Right atrium auricular region (tissue), 2 donors: ENCODE data around the gene FRAS1. TPM values are rescaled to one million over a fixed set of nuclear protein-coding genes. Genes with fewer than 3 reads are reported as not detected.

Experiments
- DNase-seq: peaks from one replicate; pipeline ENCODE4 v3.0.0-alpha.2; 2019; ENCODE audit warnings: low spot score
- H3K27ac ChIP-seq, 2 donors: fragments of 200-600 bp; sonication (generic); 1 replicate in 1 of 2; 2 replicates in 1 of 2; pipeline ENCODE4 v1.5.1; 2016 to 2019
- H3K27me3 ChIP-seq, 2 donors: fragments of 200-600 bp; sonication (generic); one replicate each; pipeline versions ENCODE4 v1.5.1 to v1.6.0; 2017 to 2019
- H3K36me3 ChIP-seq: fragments of 200-600 bp; sonication (generic); one replicate; pipeline ENCODE4 v1.5.1; 2016
- H3K4me1 ChIP-seq, 2 donors: fragments of 200-600 bp; sonication (generic); one replicate each; pipeline versions ENCODE4 v1.5.1 to v1.6.0; 2017 to 2019
- H3K4me3 ChIP-seq, 2 donors: fragments of 200-600 bp; sonication (generic); 1 replicate in 1 of 2; 2 replicates in 1 of 2; pipeline ENCODE4 v1.5.1; 2017 to 2019; ENCODE audit warnings: mild to moderate bottlenecking in 1 of 2, moderate library complexity in 1 of 2
- H3K9me3 ChIP-seq, 2 donors: fragments of 200-600 bp; sonication (generic); one replicate each; pipeline ENCODE4 v1.5.1; 2019
- total RNA-seq, 2 donors: library from RNA; depleted of rRNA; stranded (reverse); fragments of >200 nt; gene quantifications; one replicate each; pipeline ENCODE4 v1.1.0, GENCODE V29; 2016
- TF ChIP-seq, protein P1 (sequence below), 2 donors: fragments of 200-600 bp; sonication (generic); IDR thresholded peaks; one replicate each; pipeline ENCODE4 v1.5.1; 2019; ENCODE audit warnings: antibody characterized with exemption in 2 of 2

The FRAS1 gene
- total RNA-seq, 2 donors from 2014 or later, result 5.8 to 12.9 TPM

DNA sequence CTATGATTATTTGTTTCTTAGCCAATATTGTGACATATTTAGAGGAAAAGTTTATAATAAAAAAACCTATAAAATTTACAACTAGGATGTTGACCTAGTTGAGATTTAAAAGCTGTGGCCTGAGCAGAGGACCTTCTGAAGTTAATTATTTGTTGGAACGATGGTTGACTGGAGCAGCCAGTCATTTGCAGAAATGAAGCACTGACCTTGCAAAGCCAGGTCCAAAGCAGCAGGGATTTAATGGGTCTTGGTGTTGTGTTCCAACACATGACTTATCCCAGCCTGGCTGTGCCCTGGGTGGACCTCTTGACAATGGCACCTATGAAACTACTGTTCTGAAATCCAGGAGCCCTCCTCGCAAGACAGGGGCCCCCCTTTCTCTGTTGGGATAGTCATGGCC lies 235.2 kb downstream of the FRAS1 start:
- H3K27ac ChIP-seq, result no peak overlapping the region
- H3K4me3 ChIP-seq, result no peak overlapping the region
- H3K4me1 ChIP-seq, result peaks cover 0 to 13% of the 10 kb centered on the region in 2 donors
- TF ChIP-seq, protein P1, sequence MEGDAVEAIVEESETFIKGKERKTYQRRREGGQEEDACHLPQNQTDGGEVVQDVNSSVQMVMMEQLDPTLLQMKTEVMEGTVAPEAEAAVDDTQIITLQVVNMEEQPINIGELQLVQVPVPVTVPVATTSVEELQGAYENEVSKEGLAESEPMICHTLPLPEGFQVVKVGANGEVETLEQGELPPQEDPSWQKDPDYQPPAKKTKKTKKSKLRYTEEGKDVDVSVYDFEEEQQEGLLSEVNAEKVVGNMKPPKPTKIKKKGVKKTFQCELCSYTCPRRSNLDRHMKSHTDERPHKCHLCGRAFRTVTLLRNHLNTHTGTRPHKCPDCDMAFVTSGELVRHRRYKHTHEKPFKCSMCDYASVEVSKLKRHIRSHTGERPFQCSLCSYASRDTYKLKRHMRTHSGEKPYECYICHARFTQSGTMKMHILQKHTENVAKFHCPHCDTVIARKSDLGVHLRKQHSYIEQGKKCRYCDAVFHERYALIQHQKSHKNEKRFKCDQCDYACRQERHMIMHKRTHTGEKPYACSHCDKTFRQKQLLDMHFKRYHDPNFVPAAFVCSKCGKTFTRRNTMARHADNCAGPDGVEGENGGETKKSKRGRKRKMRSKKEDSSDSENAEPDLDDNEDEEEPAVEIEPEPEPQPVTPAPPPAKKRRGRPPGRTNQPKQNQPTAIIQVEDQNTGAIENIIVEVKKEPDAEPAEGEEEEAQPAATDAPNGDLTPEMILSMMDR (IDR thresholded peaks at IDR 0.05), result no peak
- no peak for DNase-seq
- H3K27me3 ChIP-seq, result no peaks in the 10 kb centered on the region
- no peaks in the 10 kb centered on the region for H3K9me3 ChIP-seq
- no peaks in the 10 kb centered on the region for H3K36me3 ChIP-seq

DNA sequence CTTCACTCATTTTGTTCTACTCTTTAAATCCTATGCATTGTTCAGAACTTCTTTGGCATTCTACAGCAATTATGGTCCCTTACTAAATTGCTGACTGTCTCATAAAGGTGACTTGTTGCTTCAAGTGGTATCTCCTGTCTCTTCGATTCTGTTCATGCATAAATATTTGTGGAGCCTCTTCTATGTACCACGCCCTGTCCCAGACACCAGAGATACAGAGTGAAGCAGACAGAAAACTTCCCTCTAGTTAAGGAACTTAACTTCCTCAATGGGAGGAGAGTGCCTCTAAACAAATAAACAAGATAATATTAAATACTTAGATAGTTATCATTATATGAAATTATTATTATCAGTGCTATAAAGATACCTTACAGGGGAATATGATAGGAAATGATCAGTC lies 235.7 kb downstream of the FRAS1 start:
- no peak overlapping the region for H3K4me3 ChIP-seq
- no peaks in the 10 kb centered on the region for H3K9me3 ChIP-seq
- no peaks in the 10 kb centered on the region for H3K27me3 ChIP-seq
- TF ChIP-seq, protein P1 (IDR thresholded peaks at IDR 0.05), result no peak
- no peak for DNase-seq
- peaks cover 0 to 13% of the 10 kb centered on the region in 2 donors for H3K4me1 ChIP-seq
- H3K27ac ChIP-seq, result no peak overlapping the region
- H3K36me3 ChIP-seq, result no peaks in the 10 kb centered on the region

DNA sequence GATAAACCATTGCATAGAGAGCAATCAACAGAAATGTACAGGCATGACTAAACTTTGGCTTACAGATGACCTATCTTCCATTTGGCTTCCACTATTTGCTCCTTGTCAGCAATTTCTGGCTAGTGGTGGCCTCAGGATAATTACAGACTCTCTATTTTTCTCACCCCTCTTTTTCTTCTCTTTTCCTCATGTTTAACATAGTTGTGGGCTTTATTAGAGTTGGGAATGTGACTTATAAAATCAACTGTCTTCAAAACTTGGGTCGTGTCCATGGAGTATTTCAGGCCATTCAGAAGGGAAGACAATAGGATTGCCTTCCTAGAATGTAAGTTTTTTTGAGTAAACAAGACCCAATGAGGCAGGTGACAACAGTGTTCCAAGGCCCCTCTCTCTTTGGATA lies 236.2 kb downstream of the FRAS1 start:
- DNase-seq, result no peak
- TF ChIP-seq, protein P1 (IDR thresholded peaks at IDR 0.05), result no peak
- H3K27me3 ChIP-seq, result no peaks in the 10 kb centered on the region

DNA sequence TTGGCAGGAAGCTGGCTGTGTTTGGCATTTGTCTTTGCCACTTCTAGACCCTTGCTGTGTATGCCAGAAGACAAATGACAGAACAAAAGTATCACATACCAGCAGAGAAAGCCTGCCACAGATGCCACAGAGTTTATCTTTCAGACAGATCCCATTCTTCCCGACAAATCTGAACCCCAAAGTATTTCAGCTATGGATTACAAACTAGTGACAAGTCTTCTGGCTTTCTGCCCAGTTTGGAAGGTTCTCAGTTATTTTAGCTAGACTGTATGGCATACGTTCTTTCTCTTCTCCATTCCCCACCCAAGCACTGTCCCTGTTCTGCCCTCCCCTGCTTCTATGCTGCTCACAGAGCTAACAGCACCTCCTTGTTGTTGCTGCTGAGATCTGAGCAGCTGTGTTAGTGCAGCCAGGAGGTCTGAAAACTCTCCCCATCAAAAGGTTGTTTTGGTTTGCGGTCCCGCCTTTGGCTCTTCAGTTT lies 236.7 kb downstream of the FRAS1 start:
- H3K9me3 ChIP-seq, result no peaks in the 10 kb centered on the region
- no peak overlapping the region for H3K4me3 ChIP-seq
- DNase-seq, result no peak
- TF ChIP-seq, protein P1 (IDR thresholded peaks at IDR 0.05), result peak in 1 of 2 donors; percentile 35
- H3K27ac ChIP-seq, result peak overlapping the region in 1 of 2 donors; percentile 44
- no peaks in the 10 kb centered on the region for H3K27me3 ChIP-seq
- peaks cover 0 to 13% of the 10 kb centered on the region in 2 donors for H3K4me1 ChIP-seq
- H3K36me3 ChIP-seq, result no peaks in the 10 kb centered on the region

More for the DNA sequence above, 236.2 kb downstream of the FRAS1 start:
- Histone ChIP-seq H3K36me3 (no peaks in the 10 kb centered on the region), H3K4me1 (peaks cover 0 to 13% of the 10 kb centered on the region in 2 donors), H3K4me3 (no peak overlapping the region), H3K27ac (peak overlapping the region in 1 of 2 donors; percentile 44), H3K9me3 (no peaks in the 10 kb centered on the region)

DNA sequence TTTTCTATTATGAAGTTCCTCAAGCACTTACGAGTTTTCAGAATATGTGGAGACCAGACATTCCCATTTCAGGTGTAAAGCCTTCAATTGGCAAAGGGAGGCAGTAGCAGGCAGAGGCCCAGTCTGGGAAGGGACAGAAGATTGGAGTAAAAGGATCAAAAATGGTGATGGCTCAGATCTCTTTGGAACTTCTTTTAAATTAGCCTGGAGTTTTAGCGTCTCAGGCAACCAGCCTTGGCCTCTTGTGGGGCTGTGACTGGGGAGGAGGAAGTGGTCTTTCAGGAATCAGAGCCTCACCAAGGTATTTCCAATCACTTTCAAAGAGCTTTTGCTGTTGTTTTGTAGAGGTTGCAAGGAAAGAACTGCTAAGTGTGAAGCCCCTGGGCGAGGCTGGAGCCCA lies 239.1 kb downstream of the FRAS1 start:
- TF ChIP-seq, protein P1 (IDR thresholded peaks at IDR 0.05), result no peak
- Histone ChIP-seq H3K4me1 (peaks cover 0 to 13% of the 10 kb centered on the region in 2 donors), H3K4me3 (no peak overlapping the region), H3K36me3 (no peaks in the 10 kb centered on the region), H3K27me3 (no peaks in the 10 kb centered on the region), H3K9me3 (no peaks in the 10 kb centered on the region), H3K27ac (no peak overlapping the region)
- DNase-seq, result no peak
